ENCODE data around the gene PIR. TPM values are rescaled to one million over a fixed set of nuclear protein-coding genes. Genes with fewer than 3 reads are reported as not detected.

Gene PIR
- total and polyA plus RNA-seq, 2 of the 8 experiments (the other 6 are each of a cell fraction or from before 2014, with no cell fraction given): 6.4 to 10.3 TPM

GRCh38 chrX:15522464-15522863 is 29.3 kb upstream of the PIR start:
- no peak overlapping the region for H4K91ac ChIP-seq (replicated peaks; ENCODE audit: insufficient read length, low read length)
- no peak overlapping the region for H4K5ac ChIP-seq (ENCODE audit: insufficient read length, low read depth, low read length)
- H2BK12ac ChIP-seq (ENCODE audit: low read depth, low read length): no peak overlapping the region
- 95% methylated on average over 3 of the region's 3 CpGs; no CpG with 5 or more reads in 1 of the 2 experiments for WGBS, 2 experiments (ENCODE audit: extremely low coverage in 1 of 2, insufficient coverage in 1 of 2, insufficient read length in 1 of 2, insufficient replicate concordance in 2 of 2, low coverage in 1 of 2, low lambda C conversion rate in 2 of 2, missing lambda C conversion rate in 1 of 2)
- TF ChIP-seq RXRA (IDR thresholded peaks at IDR 0.05; ENCODE audit: insufficient read depth, low read depth, low read length) (no peak), POLR2AphosphoS5 (IDR thresholded peaks at IDR 0.05; ENCODE audit: low read depth, low read length) (no peak), PHF8 (conservative IDR thresholded peaks at IDR 0.05; ENCODE audit: low read depth, low read length) (no peak), MAX (IDR thresholded peaks at IDR 0.05) (no peak), USF2 (IDR thresholded peaks at IDR 0.05; ENCODE audit: low read length) (no peak), SIN3A (conservative IDR thresholded peaks at IDR 0.05 in 1 of 2, IDR thresholded peaks at IDR 0.05 in 1 of 2; ENCODE audit: low read depth in 1 of 2, low read length in 2 of 2) (no peak), SP1 (IDR thresholded peaks at IDR 0.05; ENCODE audit: low read depth, low read length) (no peak), KDM1A (IDR thresholded peaks at IDR 0.05; ENCODE audit: borderline replicate concordance, low read length) (no peak), SP2 (IDR thresholded peaks at IDR 0.05; ENCODE audit: low read length) (no peak), POLR2A (IDR thresholded peaks at IDR 0.05; ENCODE audit: control extremely low read depth in 1 of 2, low read depth in 2 of 2, low read length in 2 of 2) (no peak), HDAC2 (IDR thresholded peaks at IDR 0.05; ENCODE audit: borderline replicate concordance in 1 of 2, low read depth in 2 of 2, low read length in 2 of 2) (no peak), CBX8 (IDR thresholded peaks at IDR 0.05; ENCODE audit: borderline replicate concordance, low read depth, low read length) (no peak)
- H3K4me2 ChIP-seq (ENCODE audit: insufficient read depth in 1 of 2, low read depth in 2 of 2, low read length in 2 of 2): no peak overlapping the region
- POLR2A ChIA-PET (ENCODE audit: partially characterized antibody): no interaction called here
- no peak overlapping the region for H3K14ac ChIP-seq (ENCODE audit: insufficient read length)
- no peaks in the 10 kb centered on the region for H3K23me2 ChIP-seq (ENCODE audit: low read depth, low read length)
- H3K79me1 ChIP-seq (ENCODE audit: low read depth, low read length): no peaks in the 10 kb centered on the region
- H3K18ac ChIP-seq (ENCODE audit: extremely low read depth, low read length): no peak overlapping the region
- H3K9me3 ChIP-seq (ENCODE audit: insufficient read depth in 2 of 2, low read depth in 1 of 2, low read length in 1 of 2): no peaks in the 10 kb centered on the region
- no peaks in the 10 kb centered on the region for H4K20me1 ChIP-seq (replicated peaks in 1 of 2; ENCODE audit: control insufficient read depth in 1 of 2, insufficient read depth in 2 of 2, low read length in 2 of 2)
- H2BK15ac ChIP-seq (ENCODE audit: low read length): no peak overlapping the region
- DNase-seq (ENCODE audit: low read depth in 1 of 2, low spot score in 2 of 2) (no peak), FAIRE-seq (no peak)
- H3K4ac ChIP-seq (replicated peaks; ENCODE audit: insufficient read length, low read depth, low read length): no peak overlapping the region
- no peak overlapping the region for H2BK5ac ChIP-seq (ENCODE audit: low read depth, low read length)
- H2AK5ac ChIP-seq (ENCODE audit: low read depth, low read length): no peak overlapping the region
- no peaks in the 10 kb centered on the region for H3K27me3 ChIP-seq (replicated peaks in 1 of 4; ENCODE audit: control insufficient read depth in 3 of 4, extremely low read depth in 1 of 4, insufficient read depth in 3 of 4, low read length in 3 of 4)
- no peak overlapping the region for H3K9ac ChIP-seq (replicated peaks in 1 of 4; ENCODE audit: extremely low read depth in 1 of 4, low read depth in 3 of 4, low read length in 3 of 4)
- no peak overlapping the region for H2AFZ ChIP-seq (ENCODE audit: low read length)
- no peak overlapping the region for H2BK120ac ChIP-seq (replicated peaks; ENCODE audit: low read depth, low read length)
- CTCF ChIA-PET (ENCODE audit: partially characterized antibody): no interaction called here
- no peak overlapping the region for H4K8ac ChIP-seq (ENCODE audit: extremely low read depth, insufficient read depth, low read length)
- H3K4me1 ChIP-seq (replicated peaks in 1 of 4; ENCODE audit: control insufficient read depth in 3 of 4, insufficient read depth in 4 of 4, low read length in 3 of 4): no peaks in the 10 kb centered on the region
- no peaks in the 10 kb centered on the region for H3K79me2 ChIP-seq (ENCODE audit: control insufficient read depth in 1 of 2, insufficient read depth in 2 of 2, low read length in 2 of 2)
- H3K4me3 ChIP-seq (ENCODE audit: extremely low read depth in 1 of 4, insufficient read depth in 2 of 4, low read depth in 3 of 4, low read length in 4 of 4): no peak overlapping the region
- H2BK20ac ChIP-seq (ENCODE audit: low read length): no peak overlapping the region
- H3K23ac ChIP-seq (ENCODE audit: insufficient read length): no peak overlapping the region
- no peaks in the 10 kb centered on the region for H3K36me3 ChIP-seq (ENCODE audit: control insufficient read depth in 2 of 4, insufficient read depth in 4 of 4, low read length in 3 of 4)
- no peak overlapping the region for H3K27ac ChIP-seq (ENCODE audit: low read depth, low read length)
- no peak overlapping the region for H3K56ac ChIP-seq (replicated peaks; ENCODE audit: insufficient read length, low read depth, low read length)

Measured in H1 (cell line).